B cell (primary cell): ENCODE data around the gene SPAG6. TPM values are rescaled to one million over a fixed set of nuclear protein-coding genes. Genes with fewer than 3 reads are reported as not detected.

Experiments used
- ATAC-seq: fragments of 200-7000 bp; cut with Tn5 transposase; one replicate; pipeline ENCODE4 v1.10.0; 2021; ENCODE audit warnings: low read depth, mild to moderate bottlenecking, moderate number of reproducible peaks, moderate library complexity
- CTCF ChIA-PET: fragments of 350-600 bp; sonication (Branson Sonifier 250); formaldehyde crosslinking; loops from one replicate; lab custom pipeline; 2021; ENCODE audit warnings: antibody characterized with exemption, inconsistent platforms; lab: Charles Lee
- POLR2A ChIA-PET: fragments of 350-600 bp; sonication (Branson Sonifier 250); formaldehyde crosslinking; loops from one replicate; lab custom pipeline; 2021; ENCODE audit warnings: antibody characterized with exemption; lab: Charles Lee
- DNase-seq: peaks from one replicate; pipeline ENCODE4 v3.0.0; 2013
- H2AFZ ChIP-seq: 2 replicates; pipeline ENCODE4 v1.6.1; 2012; ENCODE audit warnings: mild to moderate bottlenecking, low read depth, low read length; ENCODE audit not compliant: insufficient read depth, poor library complexity, severe bottlenecking
- H3K27ac ChIP-seq, 2 donors: 1 replicate in 1 of 2; 2 replicates in 1 of 2; pipeline ENCODE4 v1.5.1; 2012 to 2013; ENCODE audit warnings: low read length in 2 of 2, mild to moderate bottlenecking in 2 of 2, moderate library complexity in 1 of 2
- H3K27me3 ChIP-seq, 4 experiments: fragments of 200-600 bp in 1 of 4; sonication (generic) in 1 of 4; replicated peaks in 1 of 4; 1 replicate in 2 of 4; 2 replicates in 2 of 4; pipeline versions ENCODE4 v1.6.1 to v1.7.0; 2013 to 2016; ENCODE audit warnings: low read length in 3 of 4, mild to moderate bottlenecking in 2 of 4, mixed read lengths in 1 of 4, moderate library complexity in 1 of 4; ENCODE audit not compliant: insufficient read depth in 4 of 4, control insufficient read depth in 3 of 4; ENCODE audit errors: control extremely low read depth in 1 of 4
- H3K36me3 ChIP-seq, 2 experiments: replicated peaks in 1 of 2; 1 replicate in 1 of 2; 2 replicates in 1 of 2; pipeline versions ENCODE4 v1.6.1 to v1.7.1; 2013; ENCODE audit warnings: low read length in 1 of 2; ENCODE audit not compliant: insufficient read depth in 2 of 2, control insufficient read depth in 1 of 2; ENCODE audit errors: control extremely low read depth in 1 of 2, extremely low read depth in 1 of 2
- H3K4me1 ChIP-seq, 2 donors: fragments of 200-600 bp in 1 of 2; sonication (generic) in 1 of 2; 1 replicate in 1 of 2; 2 replicates in 1 of 2; pipeline versions ENCODE4 v1.5.1 to v1.6.1; 2013 to 2017; ENCODE audit warnings: low read length in 2 of 2; ENCODE audit not compliant: control insufficient read depth in 2 of 2, insufficient read depth in 2 of 2
- H3K4me2 ChIP-seq: replicated peaks from 2 replicates; pipeline ENCODE3; 2012; ENCODE audit warnings: mild to moderate bottlenecking, low read depth, low read length; ENCODE audit not compliant: poor library complexity, severe bottlenecking
- H3K4me3 ChIP-seq, 5 experiments: fragments of 200-600 bp in 1 of 5; sonication (generic) in 1 of 5; 1 replicate in 3 of 5; 2 replicates in 2 of 5; pipeline versions ENCODE4 v1.5.1 to v1.7.0; 2011 to 2016; ENCODE audit warnings: low read length in 4 of 5, mild to moderate bottlenecking in 4 of 5, low read depth in 2 of 5, control low read depth in 1 of 5, moderate library complexity in 1 of 5; ENCODE audit not compliant: insufficient read depth in 1 of 5; ENCODE audit errors: control extremely low read depth in 1 of 5, extremely low read depth in 1 of 5
- H3K79me2 ChIP-seq: fragments of 200-600 bp; sonication (generic); one replicate; pipeline ENCODE4 v1.6.0; 2016; ENCODE audit warnings: low read length; ENCODE audit not compliant: control insufficient read depth, insufficient read depth
- H3K9ac ChIP-seq: fragments of 200-600 bp; sonication (generic); 2 replicates; pipeline ENCODE4 v1.6.1; 2017; ENCODE audit warnings: mild to moderate bottlenecking, low read length, moderate library complexity
- H3K9me3 ChIP-seq, 3 donors: one replicate each; pipeline versions ENCODE4 v1.6.1 to v1.7.1; 2013; ENCODE audit warnings: low read length in 2 of 3; ENCODE audit not compliant: control insufficient read depth in 2 of 3, insufficient read depth in 1 of 3; ENCODE audit errors: control extremely low read depth in 1 of 3
- H4K20me1 ChIP-seq: 2 replicates; pipeline ENCODE4 v1.6.0; 2012; ENCODE audit warnings: mild to moderate bottlenecking, low read length; ENCODE audit not compliant: insufficient read depth, control insufficient read depth, poor library complexity, severe bottlenecking
- H3K27ac Mint-ChIP-seq: one replicate; pipeline ENCODE4 v1.8.0; 2021; ENCODE audit warnings: mixed read lengths
- H3K27me3 Mint-ChIP-seq: one replicate; pipeline ENCODE4 v1.8.0; 2021; ENCODE audit warnings: mixed read lengths
- H3K4me1 Mint-ChIP-seq: one replicate; pipeline ENCODE4 v1.8.0; 2021; ENCODE audit warnings: mixed read lengths
- H3K4me3 Mint-ChIP-seq: one replicate; pipeline ENCODE4 v1.8.0; 2021; ENCODE audit warnings: mixed read lengths
- H3K9me3 Mint-ChIP-seq: one replicate; pipeline ENCODE4 v1.8.0; 2022; ENCODE audit warnings: mixed read lengths; ENCODE audit not compliant: insufficient read depth
- CTCF ChIP-seq: fragments of 200-600 bp; IDR thresholded peaks from one replicate; pipeline ENCODE4 v1.8.0; 2022; ENCODE audit warnings: antibody characterized with exemption, mild to moderate bottlenecking
- EZH2 ChIP-seq: IDR thresholded peaks from 2 replicates; pipeline ENCODE4 v1.6.1; 2012; ENCODE audit warnings: borderline replicate concordance, low read depth, mild to moderate bottlenecking, moderate library complexity, low read length; ENCODE audit not compliant: insufficient read depth, poor library complexity, severe bottlenecking
- WGBS: methylation state at CpG from one replicate; pipeline ENCODE4 v1.1.5; 2013; ENCODE audit warnings: missing lambda C conversion rate; ENCODE audit not compliant: insufficient coverage; 5-methylcytosine and 5-hydroxymethylcytosine counted together
- intact Hi-C: fragments of 100-400 bp; cut with micrococcal nuclease; formaldehyde crosslinking; loops from one replicate; pipeline ENCODE4 v1.10.0; 2022
- polyA plus RNA-seq: library from polyadenylated mRNA; depleted of rRNA; stranded (reverse); fragments of >200 nt; gene quantifications from 2 replicates; pipeline ENCODE4 v1.2.3, GENCODE V29; 2012
- total RNA-seq, 2 donors: library from RNA; stranded (reverse); fragments of 120-200 nt in 1 of 2; gene quantifications; 1 replicate in 1 of 2; 2 replicates in 1 of 2; pipeline versions ENCODE4 v1.2.3 to v1.2.4, GENCODE V29; 2013 to 2022

SPAG6 gene
- total and polyA plus RNA-seq, 2 donors (not counting 1 experiment from before 2014, with no cell fraction given): not detected

GRCh38 chr10:22324413-22324812 lies 20.9 kb upstream of the SPAG6 start:
- WGBS: no CpG with 5 or more reads among the region's 4 CpGs
- H3K9me3 Mint-ChIP-seq: no peaks in the 10 kb centered on the region
- DNase-seq (no peak), ATAC-seq (no peak)
- intact Hi-C loops: loop anchor here (2.0 to 5.0 kb wide), 2 partner anchors 16 to 1113 kb away; partner anchors contain the start of gene OTUD1
- H3K4me1 Mint-ChIP-seq: peaks cover 48% of the 10 kb centered on the region
- Histone ChIP-seq H3K4me2 (peak overlapping the region; percentile 81), H3K36me3 (peaks cover 2 to 18% of the 10 kb centered on the region in 2 experiments), H3K79me2 (peaks cover 2% of the 10 kb centered on the region), H3K27ac (no peak overlapping the region), H3K4me1 (peaks cover 36 to 43% of the 10 kb centered on the region in 2 donors), H3K27me3 (peaks cover 0 to 16% (median 4%) of the 10 kb centered on the region in 4 experiments), H3K4me3 (peak overlapping the region in 4 of 5 experiments; percentile 52 to 80 (median 74)), H3K9me3 (no peaks in the 10 kb centered on the region), H2AFZ (peak overlapping the region; percentile 51), H3K9ac (peak overlapping the region; percentile 68), H4K20me1 (peaks cover 13% of the 10 kb centered on the region)
- H3K27me3 Mint-ChIP-seq: no peaks in the 10 kb centered on the region
- peak overlapping the region; percentile 86 for H3K27ac Mint-ChIP-seq
- ChIA-PET POLR2A (interaction anchor here (0.6 to 5.0 kb wide), 7 partner anchors 8 to 380 kb away, joined by 3 to 28 read pairs (median 4); partner anchors contain the start of gene COMMD3), CTCF (interaction anchor here (1.3 to 1.8 kb wide), 3 partner anchors 15 to 64 kb away, joined by 3 to 8 read pairs (median 4); no protein-coding TSS in a partner anchor)
- TF ChIP-seq CTCF (no peak), EZH2 (no peak)
- H3K4me3 Mint-ChIP-seq: peak overlapping the region; percentile 90

- DNase-seq (no peak), ATAC-seq (no peak)
- H3K9ac ChIP-seq: peak overlapping the region; percentile 68
- H3K27ac ChIP-seq: peak overlapping the region; percentile 0 to 39
- ChIA-PET POLR2A (interaction anchor here (0.6 to 5.0 kb wide), 7 partner anchors 9 to 380 kb away, joined by 3 to 28 read pairs (median 4); partner anchors contain the start of gene COMMD3), CTCF (interaction anchor here (1.0 to 1.8 kb wide), 4 partner anchors 14 to 112 kb away, joined by 3 to 8 read pairs (median 4); no protein-coding TSS in a partner anchor)
- H4K20me1 ChIP-seq: peaks cover 13% of the 10 kb centered on the region
- peaks cover 43% of the 10 kb centered on the region for H3K4me1 Mint-ChIP-seq
- H3K36me3 ChIP-seq: peaks cover 5 to 23% of the 10 kb centered on the region in 2 experiments
- H3K9me3 Mint-ChIP-seq: no peaks in the 10 kb centered on the region
- H3K9me3 ChIP-seq: no peaks in the 10 kb centered on the region
- peak overlapping the region; percentile 86 for H3K27ac Mint-ChIP-seq
- peaks cover 31 to 39% of the 10 kb centered on the region in 2 donors for H3K4me1 ChIP-seq
- no peak for TF ChIP-seq CTCF
- no peak for TF ChIP-seq EZH2
- peak overlapping the region; percentile 52 to 80 (median 73) for H3K4me3 ChIP-seq
- peak overlapping the region; percentile 51 for H2AFZ ChIP-seq
- peak overlapping the region; percentile 81 for H3K4me2 ChIP-seq
- intact Hi-C loops: loop anchor here (1.0 to 5.0 kb wide), 4 partner anchors 8 to 1122 kb away; partner anchors contain the start of gene OTUD1
- H3K4me3 Mint-ChIP-seq: peak overlapping the region; percentile 90
- no peaks in the 10 kb centered on the region for H3K79me2 ChIP-seq
- peaks cover 0 to 16% (median 4%) of the 10 kb centered on the region in 4 experiments for H3K27me3 ChIP-seq
- H3K27me3 Mint-ChIP-seq: no peaks in the 10 kb centered on the region
- 0% methylated on average over 5 of the region's 9 CpGs for WGBS
Measured at GRCh38 chr10:22324893-22325271, 20.4 kb upstream of the SPAG6 start.
